Vagina (tissue), 2 donors: ENCODE results near the gene FHIT. TPM values are rescaled to one million over a fixed set of nuclear protein-coding genes. Genes with fewer than 3 reads are reported as not detected.

Experiments
- DNase-seq, 2 donors: peaks; one replicate each; pipeline ENCODE4 v3.0.0-alpha.2; 2017; ENCODE audit errors: extremely low spot score in 2 of 2
- H3K27ac ChIP-seq: fragments of 200-600 bp; sonication (generic); one replicate; pipeline ENCODE4 v1.5.1; 2019
- H3K27me3 ChIP-seq: fragments of 200-600 bp; sonication (generic); one replicate; pipeline ENCODE4 v1.5.1; 2019
- H3K36me3 ChIP-seq, 2 donors: fragments of 200-600 bp; sonication (generic); one replicate each; pipeline ENCODE4 v1.5.1; 2017 to 2019
- H3K4me1 ChIP-seq: fragments of 200-600 bp; sonication (generic); one replicate; pipeline ENCODE4 v1.5.1; 2019
- H3K4me3 ChIP-seq, 2 donors: fragments of 200-600 bp; sonication (generic); 1 replicate in 1 of 2; 2 replicates in 1 of 2; pipeline ENCODE4 v1.5.1; 2016 to 2019
- H3K9me3 ChIP-seq: fragments of 200-600 bp; sonication (generic); one replicate; pipeline ENCODE4 v1.5.1; 2019
- CTCF ChIP-seq, 3 experiments: fragments of 450-650 bp in 2 of 3; fragments of 200-600 bp in 1 of 3; sonication (generic) in 1 of 3; IDR thresholded peaks; one replicate each; pipeline ENCODE4 v1.5.1; 2017 to 2019; ENCODE audit warnings: antibody characterized with exemption in 3 of 3, mild to moderate bottlenecking in 2 of 3, moderate library complexity in 2 of 3
- POLR2A ChIP-seq, 2 donors: fragments of 450-650 bp; IDR thresholded peaks; one replicate each; pipeline ENCODE4 v1.6.1; 2017; ENCODE audit warnings: antibody characterized with exemption in 2 of 2, mild to moderate bottlenecking in 2 of 2, moderate library complexity in 2 of 2
- POLR2AphosphoS5 ChIP-seq, 2 donors: sonication (generic); formaldehyde crosslinking; IDR thresholded peaks; one replicate each; pipeline ENCODE4 v1.9.0; 2017; ENCODE audit warnings: antibody characterized with exemption in 2 of 2, mild to moderate bottlenecking in 2 of 2, low read depth in 1 of 2; ENCODE audit not compliant: insufficient read depth in 1 of 2
- intact Hi-C: fragments of 100-400 bp; cut with DNase I; formaldehyde crosslinking; loops from one replicate; pipeline ENCODE4 v1.15.1; 2023
- total RNA-seq: library from RNA; depleted of rRNA; stranded (reverse); fragments of >200 nt; gene quantifications from one replicate; pipeline ENCODE4 v1.2.3, GENCODE V29; 2016

Gene FHIT
- total RNA-seq, 1 donor from 2014 or later = 7.9 TPM

- Histone ChIP-seq H3K4me3 (no peak overlapping the region), H3K36me3 (no peaks in the 10 kb centered on the region), H3K4me1 (no peaks in the 10 kb centered on the region), H3K27ac (no peak overlapping the region), H3K9me3 (no peaks in the 10 kb centered on the region), H3K27me3 (no peaks in the 10 kb centered on the region)
- intact Hi-C loops = no loop called here
- TF ChIP-seq POLR2A (IDR thresholded peaks at IDR 0.05) = no peak
- no peak for TF ChIP-seq CTCF (IDR thresholded peaks at IDR 0.05)
- no peak for TF ChIP-seq POLR2AphosphoS5 (IDR thresholded peaks at IDR 0.05; ENCODE audit: insufficient read depth in 1 of 2, low read depth in 1 of 2)
- DNase-seq = no peak
Observed at GRCh38 chr3:60144071-60144470, 1107.2 kb downstream of the FHIT start.

- no peaks in the 10 kb centered on the region for H3K36me3 ChIP-seq
- no peaks in the 10 kb centered on the region for H3K27me3 ChIP-seq
- H3K4me1 ChIP-seq = no peaks in the 10 kb centered on the region
- no peaks in the 10 kb centered on the region for H3K9me3 ChIP-seq
- H3K4me3 ChIP-seq = no peak overlapping the region
- peak in 1 of 2 donors; percentile 11 for DNase-seq
- TF ChIP-seq POLR2A (IDR thresholded peaks at IDR 0.05) = no peak
- TF ChIP-seq CTCF (IDR thresholded peaks at IDR 0.05) = no peak
- TF ChIP-seq POLR2AphosphoS5 (IDR thresholded peaks at IDR 0.05; ENCODE audit: insufficient read depth in 1 of 2, low read depth in 1 of 2) = no peak
- H3K27ac ChIP-seq = no peak overlapping the region
- intact Hi-C loops = no loop called here
Observed at GRCh38 chr3:60142009-60142408, 1109.2 kb downstream of the FHIT start.

GRCh38 chr3:60140160-60140559, 1111.1 kb downstream of the FHIT start:
- peak in 1 of 2 donors; percentile 8 for DNase-seq
- Histone ChIP-seq H3K36me3 (no peaks in the 10 kb centered on the region), H3K4me3 (no peak overlapping the region), H3K4me1 (no peaks in the 10 kb centered on the region), H3K27me3 (no peaks in the 10 kb centered on the region), H3K9me3 (no peaks in the 10 kb centered on the region), H3K27ac (no peak overlapping the region)
- TF ChIP-seq CTCF (IDR thresholded peaks at IDR 0.05) (no peak), POLR2A (IDR thresholded peaks at IDR 0.05) (no peak), POLR2AphosphoS5 (IDR thresholded peaks at IDR 0.05; ENCODE audit: insufficient read depth in 1 of 2, low read depth in 1 of 2) (no peak)
- intact Hi-C loops = no loop called here

- Histone ChIP-seq H3K27me3 (no peaks in the 10 kb centered on the region), H3K4me3 (no peak overlapping the region), H3K36me3 (no peaks in the 10 kb centered on the region), H3K4me1 (no peaks in the 10 kb centered on the region), H3K27ac (no peak overlapping the region), H3K9me3 (no peaks in the 10 kb centered on the region)
- intact Hi-C loops = no loop called here
- peak in 1 of 2 donors; percentile 16 for DNase-seq
- TF ChIP-seq POLR2AphosphoS5 (IDR thresholded peaks at IDR 0.05; ENCODE audit: insufficient read depth in 1 of 2, low read depth in 1 of 2) = no peak
- no peak for TF ChIP-seq POLR2A (IDR thresholded peaks at IDR 0.05)
- TF ChIP-seq CTCF (IDR thresholded peaks at IDR 0.05) = no peak
Observed at GRCh38 chr3:60136601-60137000, 1114.7 kb downstream of the FHIT start.

- no peak for TF ChIP-seq POLR2A (IDR thresholded peaks at IDR 0.05)
- TF ChIP-seq CTCF (IDR thresholded peaks at IDR 0.05) = no peak
- no peak for TF ChIP-seq POLR2AphosphoS5 (IDR thresholded peaks at IDR 0.05; ENCODE audit: insufficient read depth in 1 of 2, low read depth in 1 of 2)
- H3K27ac ChIP-seq = no peak overlapping the region
- H3K4me3 ChIP-seq = no peak overlapping the region
- H3K36me3 ChIP-seq = no peaks in the 10 kb centered on the region
- intact Hi-C loops = no loop called here
- peak in 1 of 2 donors; percentile 47 for DNase-seq
- H3K4me1 ChIP-seq = no peaks in the 10 kb centered on the region
- H3K9me3 ChIP-seq = no peaks in the 10 kb centered on the region
- H3K27me3 ChIP-seq = no peaks in the 10 kb centered on the region
Observed at GRCh38 chr3:60135474-60135873, 1115.8 kb downstream of the FHIT start.
